H9 (cell line): Measurements from ENCODE around the gene PAFAH1B2. TPM values are rescaled to one million over a fixed set of nuclear protein-coding genes. Genes with fewer than 3 reads are reported as not detected.
A peak's percentile ranks its signal among the peaks of the same experiment; 100 is the strongest.

ENCODE experiments used
- DNase-seq: peaks from one replicate; pipeline ENCODE4 v3.0.0-alpha.2; 2017
- H2AFZ ChIP-seq: one replicate; pipeline ENCODE4 v1.6.1; 2013; ENCODE audit warnings: mild to moderate bottlenecking, low read length, control low read depth, moderate library complexity
- H2AK5ac ChIP-seq: 2 replicates; pipeline ENCODE4 v1.6.1; 2013; ENCODE audit warnings: low read length, control low read depth, mixed read lengths; ENCODE audit not compliant: insufficient read length
- H2BK120ac ChIP-seq: one replicate; pipeline ENCODE4 v1.6.1; 2013; ENCODE audit warnings: low read depth, mild to moderate bottlenecking, low read length, control low read depth, inconsistent platforms; ENCODE audit not compliant: poor library complexity, severe bottlenecking
- H2BK12ac ChIP-seq: 2 replicates; pipeline ENCODE4 v1.6.1; 2013; ENCODE audit warnings: low read length, control low read depth, mixed read lengths, low read depth; ENCODE audit not compliant: insufficient read length
- H2BK15ac ChIP-seq: 2 replicates; pipeline ENCODE4 v1.6.1; 2013; ENCODE audit warnings: low read depth, low read length, control low read depth
- H2BK20ac ChIP-seq: one replicate; pipeline ENCODE4 v1.6.1; 2013; ENCODE audit warnings: low read depth, mild to moderate bottlenecking, low read length, control low read depth, inconsistent platforms; ENCODE audit not compliant: poor library complexity, severe bottlenecking
- H2BK5ac ChIP-seq: 2 replicates; pipeline ENCODE4 v1.6.1; 2013; ENCODE audit warnings: low read length, control low read depth, mixed read lengths; ENCODE audit not compliant: insufficient read length
- H3K14ac ChIP-seq: 2 replicates; pipeline ENCODE4 v1.6.1; 2013; ENCODE audit warnings: low read length, control low read depth; ENCODE audit not compliant: insufficient read depth
- H3K18ac ChIP-seq: 2 replicates; pipeline ENCODE4 v1.6.1; 2013; ENCODE audit warnings: low read depth, mild to moderate bottlenecking, mixed read lengths, low read length, control low read depth; ENCODE audit not compliant: insufficient read length
- H3K23ac ChIP-seq: 2 replicates; pipeline ENCODE4 v1.6.1; 2013; ENCODE audit warnings: low read length, control low read depth, mixed read lengths, low read depth; ENCODE audit not compliant: insufficient read length
- H3K23me2 ChIP-seq: 2 replicates; pipeline ENCODE4 v1.6.1; 2013; ENCODE audit warnings: low read depth, mild to moderate bottlenecking, mixed read lengths, low read length, control low read depth; ENCODE audit not compliant: insufficient read length, poor library complexity, severe bottlenecking
- H3K27ac ChIP-seq: 2 replicates; pipeline ENCODE4 v1.5.1; 2013; ENCODE audit warnings: low read length, control low read depth, mixed read lengths, low read depth; ENCODE audit not compliant: insufficient read length
- H3K27me3 ChIP-seq: 2 replicates; pipeline ENCODE4 v1.6.1; 2013; ENCODE audit warnings: low read length, control low read depth, inconsistent platforms; ENCODE audit not compliant: insufficient read depth
- H3K4ac ChIP-seq: 2 replicates; pipeline ENCODE4 v1.6.1; 2013; ENCODE audit warnings: low read depth, mild to moderate bottlenecking, control low read depth, inconsistent platforms, low read length, moderate library complexity
- H3K4me1 ChIP-seq: 2 replicates; pipeline ENCODE4 v1.6.1; 2013; ENCODE audit warnings: low read length, control low read depth, inconsistent platforms; ENCODE audit not compliant: insufficient read depth
- H3K4me2 ChIP-seq: 2 replicates; pipeline ENCODE4 v1.6.1; 2013; ENCODE audit warnings: low read length, control low read depth, mixed read lengths; ENCODE audit not compliant: insufficient read length, insufficient read depth
- H3K56ac ChIP-seq: 2 replicates; pipeline ENCODE4 v1.6.1; 2013; ENCODE audit warnings: low read depth, mild to moderate bottlenecking, mixed read lengths, low read length, control low read depth; ENCODE audit not compliant: insufficient read length
- H3K79me1 ChIP-seq: 2 replicates; pipeline ENCODE4 v1.6.1; 2013; ENCODE audit warnings: low read depth, mild to moderate bottlenecking, moderate library complexity, low read length, control low read depth, inconsistent platforms; ENCODE audit not compliant: insufficient read depth, poor library complexity, severe bottlenecking
- H3K79me2 ChIP-seq: 2 replicates; pipeline ENCODE4 v1.6.1; 2013; ENCODE audit warnings: low read length, control low read depth, inconsistent platforms; ENCODE audit not compliant: insufficient read depth
- H3K9ac ChIP-seq: 2 replicates; pipeline ENCODE4 v1.6.1; 2013; ENCODE audit warnings: low read length, control low read depth, mixed read lengths; ENCODE audit not compliant: insufficient read length; ENCODE audit errors: extremely low read depth
- H3K9me3 ChIP-seq: one replicate; pipeline ENCODE4 v1.6.1; 2013; ENCODE audit warnings: low read depth, low read length, inconsistent platforms; ENCODE audit not compliant: control insufficient read depth
- H3T11ph ChIP-seq: one replicate; pipeline ENCODE4 v1.6.1; 2013; ENCODE audit warnings: mild to moderate bottlenecking, low read length, control low read depth, inconsistent platforms
- H4K20me1 ChIP-seq: one replicate; pipeline ENCODE4 v1.6.1; 2013; ENCODE audit not compliant: control insufficient read depth, insufficient read length, insufficient read depth
- H4K5ac ChIP-seq: 2 replicates; pipeline ENCODE4 v1.6.1; 2013; ENCODE audit warnings: low read depth, mild to moderate bottlenecking, mixed read lengths, low read length, control low read depth; ENCODE audit not compliant: insufficient read length
- H4K8ac ChIP-seq: replicated peaks from 2 replicates; pipeline ENCODE4 v1.6.1; 2013; ENCODE audit warnings: low read length, control low read depth, mixed read lengths, low read depth; ENCODE audit not compliant: insufficient read length
- H4K91ac ChIP-seq: 2 replicates; pipeline ENCODE4 v1.6.1; 2013; ENCODE audit warnings: low read depth, mild to moderate bottlenecking, moderate library complexity, mixed read lengths, low read length, control low read depth; ENCODE audit not compliant: insufficient read length
- H3K27ac Mint-ChIP-seq, 3 experiments: 2 replicates in 2 of 3; 3 replicates in 1 of 3; pipeline ENCODE4 v1.8.0; 2020 to 2021; ENCODE audit warnings: mixed read lengths in 3 of 3, mild to moderate bottlenecking in 1 of 3, moderate library complexity in 1 of 3
- H3K27me3 Mint-ChIP-seq: 2 replicates; pipeline ENCODE4 v1.8.0; 2021; ENCODE audit warnings: low read depth, mild to moderate bottlenecking, moderate library complexity, mixed read lengths
- H3K36me3 Mint-ChIP-seq, 3 experiments: 2 replicates in 2 of 3; 3 replicates in 1 of 3; pipeline ENCODE4 v1.8.0; 2020 to 2021; ENCODE audit warnings: low read depth in 3 of 3, mixed read lengths in 3 of 3; ENCODE audit not compliant: insufficient read depth in 1 of 3
- H3K4me1 Mint-ChIP-seq, 2 experiments: 2 replicates each; pipeline ENCODE4 v1.8.0; 2020; ENCODE audit warnings: mixed read lengths in 2 of 2
- H3K4me3 Mint-ChIP-seq, 2 experiments: 2 replicates in 1 of 2; 3 replicates in 1 of 2; pipeline ENCODE4 v1.8.0; 2020 to 2021; ENCODE audit warnings: mild to moderate bottlenecking in 2 of 2, mixed read lengths in 2 of 2, moderate library complexity in 1 of 2
- H3K9me3 Mint-ChIP-seq, 2 experiments: 2 replicates in 1 of 2; 3 replicates in 1 of 2; pipeline ENCODE4 v1.8.0; 2020; ENCODE audit warnings: mild to moderate bottlenecking in 2 of 2, mixed read lengths in 2 of 2, moderate library complexity in 1 of 2
- CTCF ChIP-seq: fragments of 200-600 bp; sonication (generic); conservative IDR thresholded peaks from 3 replicates; pipeline ENCODE4 v1.8.0; 2021; ENCODE audit warnings: antibody characterized with exemption, mild to moderate bottlenecking
- WGBS: extraction: QIAGEN DNeasy Blood & Tissue Kit; methylation state at CpG from one replicate; pipeline ENCODE4 v1.1.7; 2013; ENCODE audit warnings: missing lambda C conversion rate, low lambda C conversion rate, mixed read lengths; ENCODE audit not compliant: insufficient read length; ENCODE audit errors: extremely low coverage; 5-methylcytosine and 5-hydroxymethylcytosine counted together
- total RNA-seq: library from RNA; stranded (reverse); gene quantifications from 2 replicates; pipeline ENCODE4 v1.2.1, GENCODE V29; 2021

The PAFAH1B2 gene
- total RNA-seq, 1 experiment from 2014 or later, result 161 TPM

GRCh38 chr11:117214404-117215110 is 70.5 kb downstream of the PAFAH1B2 start:
- H2BK12ac ChIP-seq, result no peak overlapping the region
- peaks cover under 1% of the 10 kb centered on the region; the same call in 1 of the 2 replicates for H3K27me3 Mint-ChIP-seq
- H3K9me3 Mint-ChIP-seq, result no peaks in the 10 kb centered on the region
- H3K4me3 Mint-ChIP-seq, result no peak overlapping the region
- no CpG with 5 or more reads among the region's 7 CpGs for WGBS
- no peak overlapping the region for H4K8ac ChIP-seq
- no peaks in the 10 kb centered on the region for H3K9me3 ChIP-seq
- H2BK120ac ChIP-seq, result no peak overlapping the region
- peaks cover 0 to 4% of the 10 kb centered on the region in 2 experiments; a peak in 1 of 4 replicates for H3K4me1 Mint-ChIP-seq
- H3T11ph ChIP-seq, result no peak overlapping the region
- H3K9ac ChIP-seq, result no peak overlapping the region
- no peak overlapping the region for H2BK20ac ChIP-seq
- no peak overlapping the region for H3K14ac ChIP-seq
- no peak overlapping the region for H2AFZ ChIP-seq
- no peak overlapping the region for H3K4me2 ChIP-seq
- peak overlapping the region in 2 of 3 experiments; percentile 50 to 59; a peak in 5 of 7 replicates for H3K27ac Mint-ChIP-seq
- no peak overlapping the region for H3K27ac ChIP-seq
- H3K27me3 ChIP-seq, result no peaks in the 10 kb centered on the region
- no peaks in the 10 kb centered on the region for H4K20me1 ChIP-seq
- H3K18ac ChIP-seq, result no peak overlapping the region
- H2AK5ac ChIP-seq, result no peak overlapping the region
- H3K56ac ChIP-seq, result no peak overlapping the region
- H4K5ac ChIP-seq, result no peak overlapping the region
- H2BK15ac ChIP-seq, result no peak overlapping the region
- H3K36me3 Mint-ChIP-seq, result peaks cover 8 to 51% (median 40%) of the 10 kb centered on the region in 3 experiments
- H3K79me1 ChIP-seq, result no peaks in the 10 kb centered on the region
- H4K91ac ChIP-seq, result no peak overlapping the region
- H3K23ac ChIP-seq, result no peak overlapping the region
- H3K79me2 ChIP-seq, result no peaks in the 10 kb centered on the region
- no peak for DNase-seq
- no peak overlapping the region for H3K4ac ChIP-seq
- no peak overlapping the region for H2BK5ac ChIP-seq
- TF ChIP-seq CTCF, result no peak
- H3K4me1 ChIP-seq, result no peaks in the 10 kb centered on the region
- no peaks in the 10 kb centered on the region for H3K23me2 ChIP-seq
